GM19099 (cell line): ENCODE measurements around the gene SLC44A2.
A peak's percentile ranks its signal among the peaks of the same experiment; 100 is the strongest.

ENCODE experiments used
- POLR2A ChIP-seq: IDR thresholded peaks from 3 replicates; pipeline ENCODE4 v1.6.1; 2011; ENCODE audit warnings: low read depth; ENCODE audit not compliant: insufficient read length; ENCODE audit errors: extremely low read depth

SLC44A2 gene

DNA sequence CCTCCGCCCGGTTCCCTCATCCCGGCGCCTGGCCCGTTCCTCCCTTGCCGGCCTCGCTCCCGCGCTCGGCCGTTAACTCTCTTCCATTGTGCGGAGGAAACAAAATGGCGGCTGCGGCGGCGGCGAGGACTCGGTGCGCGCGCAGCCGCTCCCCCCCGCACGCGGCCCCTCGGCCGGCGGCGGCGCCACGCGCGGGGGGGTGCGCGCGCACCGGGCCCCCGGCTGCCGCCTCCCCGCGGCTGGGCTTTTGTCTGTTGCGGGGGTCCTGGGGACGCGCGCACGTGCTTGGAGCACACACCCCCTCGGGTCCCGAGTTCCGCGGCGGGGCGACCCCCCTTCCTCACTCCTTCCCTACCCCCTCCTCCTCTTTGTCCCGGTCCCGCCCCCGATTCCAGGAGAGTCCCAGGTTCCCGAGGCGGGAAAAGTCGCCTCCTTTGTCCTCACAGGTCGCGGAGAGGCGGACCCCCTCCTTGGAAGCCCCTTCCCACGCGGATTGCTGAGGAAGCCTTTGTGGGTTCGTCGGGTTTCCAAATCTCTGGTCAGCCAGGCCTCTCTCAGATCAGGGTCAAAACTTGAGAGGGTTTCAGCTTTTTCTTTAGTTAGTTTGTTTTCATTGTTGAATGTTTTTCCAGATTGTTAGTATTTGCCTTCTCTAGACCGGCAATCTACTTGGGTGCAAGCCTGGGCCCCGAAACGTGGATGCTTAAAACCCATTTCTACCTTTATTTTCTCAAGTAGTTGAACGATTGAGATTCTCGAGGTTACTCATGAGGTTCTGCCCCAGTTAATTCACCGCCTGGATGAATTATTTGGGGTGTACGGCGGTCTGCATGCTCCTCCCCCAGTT lies 29.5 kb downstream of the SLC44A2 start:
- peak; percentile 43 for TF ChIP-seq POLR2A

DNA sequence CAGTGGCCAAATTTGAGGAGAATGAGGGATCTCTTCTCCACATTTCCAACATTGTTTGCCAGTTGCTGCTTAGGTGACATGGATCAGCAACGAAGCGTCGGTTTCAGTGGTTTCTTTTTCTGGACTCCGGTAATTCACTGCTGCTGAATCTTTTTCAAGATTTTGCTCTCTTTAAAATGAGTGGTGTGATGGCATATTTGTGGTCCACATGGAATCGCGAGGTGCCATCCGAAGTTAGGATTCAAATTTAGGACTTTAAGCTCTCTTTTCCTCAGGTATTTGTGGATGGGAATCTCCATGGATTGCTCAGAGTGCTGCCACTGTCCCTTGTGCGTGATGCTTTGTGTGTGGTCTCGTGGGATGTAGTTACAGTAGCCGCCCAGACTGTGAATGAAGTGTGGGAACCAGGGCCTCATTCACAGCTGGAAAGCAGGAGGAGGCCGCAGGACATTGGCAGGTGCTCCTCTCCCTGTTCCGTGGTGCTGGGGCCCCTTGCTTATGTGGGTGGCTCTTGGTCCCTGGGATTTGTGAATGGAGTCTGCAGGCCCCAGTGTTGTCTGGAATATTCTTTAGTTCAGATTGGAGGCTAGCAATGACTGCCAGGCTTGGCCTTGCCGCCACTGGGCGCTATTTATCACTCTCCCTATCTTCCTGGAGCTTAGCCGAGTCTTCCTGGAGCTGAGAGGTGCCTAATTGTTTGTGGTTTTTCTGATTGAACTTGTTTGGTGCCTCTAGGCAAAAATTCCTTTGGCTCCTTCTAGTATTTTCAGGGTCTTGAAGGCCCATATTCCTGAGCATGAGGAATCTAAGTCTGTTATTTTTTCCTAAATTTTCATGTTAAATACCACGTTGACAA lies 30.3 kb downstream of the SLC44A2 start:
- no peak for TF ChIP-seq POLR2A

DNA sequence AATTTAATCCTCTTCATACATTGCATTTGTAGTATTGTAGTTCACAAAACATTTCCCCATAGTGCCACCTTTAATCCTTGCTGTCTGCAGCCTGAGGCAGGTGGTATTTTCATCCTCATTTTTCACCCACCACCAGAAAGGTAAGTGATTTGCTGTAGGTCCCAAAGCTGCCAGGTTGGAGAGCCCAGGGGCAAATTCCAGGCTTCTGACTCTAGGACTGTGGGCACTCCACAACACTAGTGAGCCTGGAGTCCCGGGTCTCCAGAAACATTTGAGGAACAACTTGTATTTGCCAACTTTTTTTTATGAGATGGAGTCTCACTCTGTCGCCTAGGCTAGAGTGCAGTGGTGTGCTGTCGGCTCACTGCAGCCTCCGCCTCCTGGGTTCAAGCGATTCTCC lies 35.0 kb downstream of the SLC44A2 start:
- TF ChIP-seq POLR2A, result no peak

DNA sequence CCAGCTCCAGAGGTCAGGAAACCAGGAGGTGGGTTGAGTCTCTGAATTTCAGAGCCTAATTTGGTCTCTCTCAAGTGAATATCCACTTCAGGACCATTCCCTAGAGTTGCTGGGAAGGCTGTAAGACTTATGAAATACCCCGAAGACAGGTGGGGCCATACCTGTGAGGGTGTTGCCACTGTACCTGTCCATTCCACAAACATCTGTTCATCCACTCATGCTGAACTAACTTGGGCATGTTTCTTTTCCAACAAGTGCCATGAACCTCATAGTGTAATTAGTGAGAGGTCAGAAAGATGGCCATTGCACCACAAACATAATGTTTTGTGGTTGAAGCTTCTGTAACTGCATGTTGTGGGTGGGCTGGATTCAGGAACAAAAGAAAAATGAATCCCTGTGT lies 36.6 kb downstream of the SLC44A2 start:
- no peak for TF ChIP-seq POLR2A

DNA sequence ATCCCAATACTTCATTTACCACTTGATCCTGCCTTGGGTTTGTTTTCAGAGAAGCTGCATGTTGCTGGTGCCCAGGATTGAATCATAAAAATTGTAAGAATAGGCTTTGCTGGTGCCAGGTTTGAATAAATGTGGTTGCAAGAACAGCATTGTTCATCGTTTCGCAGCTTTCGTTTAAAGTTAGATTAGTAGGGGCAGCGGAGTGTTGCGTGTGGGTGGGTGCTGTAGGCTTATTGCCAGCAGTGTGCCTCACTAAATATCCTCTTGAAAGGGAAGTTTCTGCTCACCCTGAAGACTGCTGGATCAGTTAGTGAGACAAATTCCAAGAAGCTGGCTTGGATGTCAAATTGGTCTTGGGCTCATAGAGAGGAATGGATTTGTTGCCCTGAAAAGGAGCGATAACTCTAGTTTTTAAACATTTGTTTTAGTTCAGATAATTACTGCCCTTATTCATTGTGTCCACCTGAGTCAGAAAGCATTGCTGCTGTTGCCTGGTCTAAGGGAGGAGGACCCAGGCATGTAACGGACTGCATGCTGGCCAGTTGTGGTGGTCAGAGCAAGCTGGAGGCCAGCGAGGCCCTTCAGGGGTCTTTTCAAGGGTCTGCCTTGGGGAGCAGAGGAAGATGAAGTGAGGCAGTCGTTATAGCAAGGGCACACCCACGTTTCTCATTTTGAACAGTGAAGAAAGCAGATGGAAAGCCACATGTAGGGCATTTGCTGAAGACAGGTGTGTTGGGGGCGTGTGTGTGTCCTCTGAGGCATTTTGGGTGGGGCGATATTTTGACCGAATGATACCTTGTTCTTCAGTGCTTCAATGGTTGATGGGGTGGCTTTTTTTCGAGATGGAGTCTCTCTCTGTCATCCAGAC lies 37.3 kb downstream of the SLC44A2 start:
- TF ChIP-seq POLR2A, result no peak

DNA sequence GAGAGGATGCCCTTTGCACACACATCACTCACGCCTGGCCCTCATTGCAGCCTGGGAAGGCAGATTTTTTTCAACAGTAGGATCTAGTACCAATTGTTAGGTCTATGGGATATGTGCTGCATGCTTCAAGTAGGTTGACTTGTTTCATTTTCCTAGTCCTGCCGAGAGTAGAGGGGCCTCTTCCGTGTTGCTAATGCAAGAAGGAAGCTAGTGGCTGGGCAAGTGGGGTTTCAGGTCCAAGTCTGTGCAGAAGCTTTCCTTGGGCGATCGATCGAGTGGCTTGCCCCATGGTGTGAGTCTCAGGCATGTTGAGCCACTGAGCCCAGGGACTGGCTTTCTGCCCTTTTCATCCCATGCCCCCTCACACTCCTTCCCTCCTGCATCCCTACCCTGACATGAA lies 42.5 kb downstream of the SLC44A2 start:
- no peak for TF ChIP-seq POLR2A

DNA sequence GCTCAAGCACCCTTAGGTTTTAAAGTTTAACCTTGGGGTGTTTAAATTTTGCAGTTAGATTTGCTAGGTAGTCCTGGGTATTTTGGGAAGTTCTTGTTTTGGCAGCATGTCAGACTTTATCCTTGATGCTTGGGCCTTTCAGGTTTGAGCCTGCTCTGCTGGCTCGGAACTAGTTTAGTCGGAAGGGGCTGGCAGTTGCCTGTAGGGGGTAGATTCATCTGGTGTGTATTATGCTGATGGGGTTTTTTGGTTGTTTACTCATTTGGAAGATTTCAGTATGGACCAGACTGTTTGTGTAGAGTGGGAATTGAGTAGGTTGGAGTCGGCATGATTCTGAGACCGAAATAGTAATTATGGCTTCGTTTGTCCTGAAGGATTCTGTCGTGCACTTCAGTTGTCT lies 43.9 kb downstream of the SLC44A2 start:
- no peak for TF ChIP-seq POLR2A

DNA sequence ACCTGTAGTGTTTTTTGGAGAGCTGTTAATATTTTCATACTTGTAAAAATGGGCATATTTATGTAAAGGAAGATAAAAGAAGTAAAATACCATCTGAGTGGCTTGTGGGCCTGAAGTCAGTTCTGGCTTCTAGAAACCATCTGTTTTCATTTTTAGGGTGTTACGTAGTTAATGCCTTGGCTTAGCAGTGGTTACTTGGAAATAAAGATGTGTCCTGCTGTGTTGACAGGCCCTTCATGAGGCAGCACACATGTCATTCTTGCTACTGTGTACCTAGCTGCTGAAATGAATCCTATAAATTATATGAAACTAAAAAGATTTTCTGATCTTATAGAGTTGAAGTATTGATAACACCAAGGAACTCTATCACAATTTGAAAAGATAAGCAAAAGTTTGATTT lies 44.8 kb downstream of the SLC44A2 start:
- no peak for TF ChIP-seq POLR2A

DNA sequence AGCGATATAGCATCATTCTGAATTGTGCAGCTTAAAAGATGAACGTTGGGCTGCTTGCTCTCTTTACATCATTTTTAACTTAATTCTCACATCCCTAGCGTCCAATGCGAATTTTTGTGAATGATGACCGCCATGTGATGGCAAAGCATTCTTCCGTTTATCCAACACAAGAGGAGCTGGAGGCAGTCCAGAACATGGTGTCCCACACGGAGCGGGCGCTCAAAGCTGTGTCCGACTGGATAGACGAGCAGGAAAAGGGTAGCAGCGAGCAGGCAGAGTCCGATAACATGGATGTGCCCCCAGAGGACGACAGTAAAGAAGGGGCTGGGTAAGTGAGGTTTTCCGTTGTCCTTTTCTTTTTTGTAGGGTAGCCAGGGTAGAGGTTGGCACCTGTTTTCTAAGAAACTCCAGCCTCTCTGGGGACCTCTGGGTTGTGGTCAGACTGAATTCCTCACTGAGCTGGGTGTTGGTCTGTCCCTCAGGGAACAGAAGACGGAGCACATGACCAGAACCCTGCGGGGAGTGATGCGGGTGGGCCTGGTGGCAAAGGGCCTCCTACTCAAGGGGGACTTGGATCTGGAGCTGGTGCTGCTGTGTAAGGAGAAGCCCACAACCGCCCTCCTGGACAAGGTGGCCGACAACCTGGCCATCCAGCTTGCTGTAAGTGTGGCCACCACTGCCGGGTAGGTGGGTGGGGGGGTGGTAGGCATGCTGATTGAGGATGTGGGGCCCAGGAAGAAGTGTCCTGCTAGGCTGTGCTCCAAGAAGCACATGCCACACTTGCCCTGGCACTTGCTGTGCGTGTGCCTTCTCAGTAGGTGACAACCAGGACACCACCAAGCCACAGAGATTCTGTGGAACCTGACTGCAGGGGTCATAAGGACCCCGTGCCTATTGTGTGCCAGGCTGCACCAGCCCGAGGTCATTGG lies 45.8 kb downstream of the SLC44A2 start:
- TF ChIP-seq POLR2A, result no peak

DNA sequence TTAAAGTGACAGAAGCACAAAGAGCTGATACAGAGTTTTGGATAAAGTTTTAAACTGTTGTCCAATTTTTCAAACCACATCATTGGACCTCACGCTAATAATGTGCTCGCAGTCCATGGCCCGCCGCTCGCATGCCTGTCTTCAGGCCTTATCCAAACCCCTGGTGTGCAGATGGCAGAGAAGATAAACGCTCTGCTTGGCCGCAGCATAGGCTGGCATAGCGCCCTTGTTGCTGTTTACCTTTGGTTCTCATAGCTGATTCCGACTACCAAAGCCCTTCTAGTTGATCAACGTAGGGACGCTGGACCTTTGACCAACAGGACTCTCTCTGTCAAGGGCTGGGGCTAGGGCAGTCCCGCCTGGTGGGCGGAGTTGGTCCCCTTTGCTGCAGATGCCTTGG lies 52.4 kb downstream of the SLC44A2 start:
- no peak for TF ChIP-seq POLR2A

DNA sequence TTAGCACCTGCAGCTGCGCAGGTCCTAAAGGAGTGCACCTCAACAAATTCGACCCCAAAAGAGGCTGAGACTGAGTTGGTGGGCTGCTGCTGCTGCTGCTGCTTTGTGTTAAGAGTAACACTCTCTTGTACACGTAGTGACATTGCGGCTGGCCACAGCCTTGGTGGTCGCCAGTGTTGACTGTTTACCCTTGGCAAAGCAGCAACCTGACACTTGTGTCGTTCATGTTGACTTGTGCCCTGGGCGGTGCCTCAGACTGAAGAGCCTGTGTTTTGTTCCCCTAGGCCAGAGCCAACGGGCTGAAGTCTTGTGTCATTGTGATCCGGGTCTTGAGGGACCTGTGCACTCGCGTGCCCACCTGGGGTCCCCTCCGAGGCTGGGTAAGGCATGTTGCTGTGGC lies 53.5 kb downstream of the SLC44A2 start:
- TF ChIP-seq POLR2A, result no peak

DNA sequence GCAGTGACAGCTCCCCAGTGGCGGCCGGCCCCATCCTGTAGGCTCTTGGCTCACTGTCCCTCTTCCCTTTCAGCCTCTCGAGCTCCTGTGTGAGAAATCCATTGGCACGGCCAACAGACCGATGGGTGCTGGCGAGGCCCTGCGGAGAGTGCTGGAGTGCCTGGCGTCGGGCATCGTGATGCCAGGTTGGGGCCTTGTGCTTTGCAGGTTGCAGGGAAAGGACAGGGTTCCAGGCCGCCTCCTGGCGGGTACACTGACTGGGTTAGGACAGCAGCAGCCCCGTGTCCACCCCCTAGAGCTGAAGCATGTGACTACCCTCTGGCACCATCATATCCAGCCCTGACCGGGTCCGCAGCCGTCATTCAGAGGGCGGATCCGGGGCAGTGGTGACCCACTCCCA lies 54.4 kb downstream of the SLC44A2 start:
- no peak for TF ChIP-seq POLR2A

DNA sequence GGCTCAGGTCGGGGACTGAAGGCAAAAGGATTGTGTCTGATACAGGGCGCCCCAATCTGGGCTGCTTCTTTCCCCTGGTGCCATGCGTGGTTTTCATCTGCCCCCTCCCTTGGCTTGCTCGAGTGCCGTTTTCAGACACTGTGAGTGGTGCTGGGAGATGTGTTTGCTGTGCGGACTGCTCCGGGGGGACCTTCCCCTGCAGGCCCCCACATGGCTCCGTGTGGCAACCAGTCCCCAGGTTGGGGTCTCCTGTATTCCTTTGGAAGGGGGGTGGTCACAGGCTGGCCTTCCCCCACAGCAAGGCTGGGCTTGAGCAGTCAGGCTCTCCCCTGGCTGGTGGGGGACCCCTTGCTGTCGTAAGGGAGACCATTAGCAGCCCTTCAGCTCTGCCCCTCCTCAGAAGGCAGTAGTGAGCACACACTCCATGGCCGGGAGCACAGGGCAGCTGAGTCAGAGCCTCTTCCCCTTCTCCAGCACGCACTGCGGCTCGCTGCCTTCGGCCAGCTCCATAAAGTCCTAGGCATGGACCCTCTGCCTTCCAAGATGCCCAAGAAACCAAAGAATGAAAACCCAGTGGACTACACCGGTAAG lies 55.3 kb downstream of the SLC44A2 start:
- TF ChIP-seq POLR2A, result no peak

DNA sequence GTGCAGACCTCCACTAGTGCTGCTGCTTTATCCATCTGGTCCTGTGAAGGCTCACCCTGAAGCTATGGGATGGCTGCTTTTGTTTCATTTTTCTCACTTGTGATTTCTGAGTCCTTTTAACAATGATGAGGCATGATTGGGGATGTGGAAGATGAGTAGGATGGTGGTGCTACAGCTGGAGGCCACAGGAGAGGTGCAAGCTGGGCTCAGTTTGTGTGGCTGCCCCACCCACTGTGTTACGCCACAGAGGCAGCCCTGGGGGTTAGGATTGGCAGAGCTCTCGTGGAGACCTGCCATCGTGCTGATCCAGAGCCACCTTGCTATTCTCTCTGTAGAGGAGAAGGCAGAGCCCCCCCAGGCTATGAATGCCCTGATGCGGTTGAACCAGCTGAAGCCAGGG lies 56.3 kb downstream of the SLC44A2 start:
- no peak for TF ChIP-seq POLR2A
